DND-41 (cell line): ENCODE data around the gene UBE3B.

Experiments
- CTCF ChIP-seq: IDR thresholded peaks from 2 replicates; pipeline ENCODE4 v1.5.1; 2012; ENCODE audit warnings: borderline replicate concordance, low read length, moderate library complexity, mild to moderate bottlenecking; ENCODE audit not compliant: poor library complexity, severe bottlenecking; ENCODE audit errors: extremely low read depth
- EZH2 ChIP-seq: IDR thresholded peaks from 3 replicates; pipeline ENCODE4 v1.6.1; 2012; ENCODE audit warnings: borderline replicate concordance, low read depth, mild to moderate bottlenecking, moderate library complexity, low read length, inconsistent platforms; ENCODE audit not compliant: severe bottlenecking

DNA sequence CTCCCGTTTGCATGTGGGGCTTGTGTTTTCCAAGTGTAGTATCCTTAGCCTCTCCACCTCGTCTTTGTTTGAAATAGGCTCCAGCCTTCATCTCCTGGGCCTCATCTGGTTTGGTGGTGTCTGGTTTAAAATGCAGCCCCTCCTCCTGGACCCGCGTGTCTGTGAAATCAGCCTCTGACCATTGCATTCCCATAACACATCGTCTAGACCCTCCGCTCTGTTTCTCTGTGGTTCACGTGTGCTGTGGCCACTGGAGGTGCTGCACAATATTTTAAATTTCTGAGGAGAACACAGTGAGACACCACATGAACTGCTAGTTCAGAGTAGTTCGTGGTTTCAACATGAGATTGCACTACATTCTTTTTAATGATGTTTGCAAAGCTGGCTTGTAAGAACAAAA, 35.6 kb downstream of the UBE3B start:
- TF ChIP-seq EZH2 (no peak), CTCF (no peak)
